HepG2 (cell line): ENCODE measurements around the gene B9D2. TPM values are rescaled to one million over a fixed set of nuclear protein-coding genes. Genes with fewer than 3 reads are reported as not detected.
A peak's percentile ranks its signal among the peaks of the same experiment; 100 is the strongest.

Experiments
- ATF6 ChIP-seq: sonication (generic); formaldehyde crosslinking; conservative IDR thresholded peaks from 2 replicates; pipeline ENCODE4 v1.4.0; 2020; ENCODE audit warnings: missing genetic modification reagents
- ATM ChIP-seq: fragments of 450-650 bp; IDR thresholded peaks from 2 replicates; pipeline ENCODE4 v1.7.1; 2017; ENCODE audit warnings: mild to moderate bottlenecking, borderline replicate concordance
- FUBP1 ChIP-seq: sonication (generic); formaldehyde crosslinking; IDR thresholded peaks from 2 replicates; pipeline ENCODE4 v1.5.1; 2020; ENCODE audit warnings: missing genetic modification reagents, mild to moderate bottlenecking, borderline replicate concordance
- HNRNPLL ChIP-seq: fragments of 200-400 bp; formaldehyde crosslinking; IDR thresholded peaks from 2 replicates; pipeline ENCODE4 v1.6.1; 2017; ENCODE audit warnings: mild to moderate bottlenecking, low read depth, low read length; ENCODE audit not compliant: poor library complexity, severe bottlenecking
- NFYC ChIP-seq: IDR thresholded peaks from 2 replicates; pipeline ENCODE4 v1.6.1; 2016; ENCODE audit warnings: missing genetic modification reagents, missing compliant biosample characterization
- PPARG ChIP-seq: conservative IDR thresholded peaks from 2 replicates; pipeline ENCODE4 v1.6.1; 2016; ENCODE audit warnings: missing biosample characterization, missing genetic modification reagents
- RBFOX2 ChIP-seq: fragments of 200-400 bp; formaldehyde crosslinking; IDR thresholded peaks from 2 replicates; pipeline ENCODE4 v1.6.1; 2017; ENCODE audit warnings: low read depth, mild to moderate bottlenecking, low read length
- SP1 ChIP-seq, 2 experiments: fragments of 450-650 bp in 1 of 2; sonication (generic) in 1 of 2; formaldehyde crosslinking in 1 of 2; IDR thresholded peaks; 2 replicates each; pipeline versions ENCODE4 v1.4.0 to v1.6.1; 2016 to 2020; ENCODE audit warnings: missing genetic modification reagents in 1 of 2
- TFAP4 ChIP-seq: sonication (generic); IDR thresholded peaks from 2 replicates; pipeline ENCODE4 v1.6.1; 2016; ENCODE audit warnings: low read depth, borderline replicate concordance
- ZMYM3 ChIP-seq: sonication (generic); formaldehyde crosslinking; IDR thresholded peaks from 2 replicates; pipeline ENCODE4 v1.5.1; 2020; ENCODE audit warnings: mild to moderate bottlenecking, missing genetic modification reagents
- ZNF296 ChIP-seq: sonication (generic); formaldehyde crosslinking; conservative IDR thresholded peaks from 2 replicates; pipeline ENCODE4 v1.5.0; 2020; ENCODE audit warnings: mild to moderate bottlenecking, missing genetic modification reagents
- polyA plus RNA-seq, 8 experiments: library from polyadenylated mRNA; depleted of rRNA in 3 of 8; stranded (reverse) in 7 of 8; unstranded in 1 of 8; fragments of >200 nt; fragmentation: Illumina TruSeq in 4 of 8; extraction: Trizol in 4 of 8; gene quantifications; 2 replicates each; pipeline versions ENCODE4 v1.2.1 to v1.2.3, GENCODE V29; 2011 to 2016; ENCODE audit warnings: low read depth in 4 of 8, missing spikeins in 1 of 8, mixed read lengths in 1 of 8; ENCODE audit not compliant: insufficient read depth in 1 of 8
- total RNA-seq, 5 experiments: library from RNA; depleted of rRNA; stranded (reverse); fragments of >200 nt; fragmentation: Illumina TruSeq; extraction: Trizol; gene quantifications; 2 replicates each; pipeline ENCODE4 v1.2.3, GENCODE V29; 2016; ENCODE audit warnings: low read depth in 1 of 5
- TF ChIP-seq, protein P1 (sequence below): IDR thresholded peaks from 2 replicates; pipeline ENCODE4 v1.6.1; 2016; ENCODE audit warnings: low read depth, missing genetic modification reagents, missing compliant biosample characterization
- TF ChIP-seq, protein P2 (sequence below): IDR thresholded peaks from 2 replicates; pipeline ENCODE4 v1.6.1; 2016; ENCODE audit warnings: mild to moderate bottlenecking
- TF ChIP-seq, protein P3 (sequence below): sonication (generic); formaldehyde crosslinking; IDR thresholded peaks from 2 replicates; pipeline ENCODE4 v1.4.0; 2020; ENCODE audit warnings: missing genetic modification reagents

The B9D2 gene
- total and polyA plus RNA-seq, 2 of the 13 experiments (the other 11 are each of a cell fraction or from before 2014, with no cell fraction given): 3.1 to 4.4 TPM

- TF ChIP-seq HNRNPLL (peak; percentile 85), FUBP1 (CRISPR knock-in tag) (no peak), ATM (no peak), ZMYM3 (CRISPR knock-in tag) (no peak), ZNF296 (CRISPR knock-in tag) (no peak), ATF6 (peak; percentile 18; the same call in 1 of the 2 replicates), NFYC (CRISPR knock-in tag) (peak; percentile 85), RBFOX2 (peak; percentile 83), SP1 (IDR thresholded peaks at IDR 0.05) (no peak), SP1 (CRISPR knock-in tag; IDR thresholded peaks at IDR 0.05) (peak; percentile 54), PPARG (CRISPR knock-in tag) (no peak), TFAP4 (no peak)
- TF ChIP-seq, protein P1, sequence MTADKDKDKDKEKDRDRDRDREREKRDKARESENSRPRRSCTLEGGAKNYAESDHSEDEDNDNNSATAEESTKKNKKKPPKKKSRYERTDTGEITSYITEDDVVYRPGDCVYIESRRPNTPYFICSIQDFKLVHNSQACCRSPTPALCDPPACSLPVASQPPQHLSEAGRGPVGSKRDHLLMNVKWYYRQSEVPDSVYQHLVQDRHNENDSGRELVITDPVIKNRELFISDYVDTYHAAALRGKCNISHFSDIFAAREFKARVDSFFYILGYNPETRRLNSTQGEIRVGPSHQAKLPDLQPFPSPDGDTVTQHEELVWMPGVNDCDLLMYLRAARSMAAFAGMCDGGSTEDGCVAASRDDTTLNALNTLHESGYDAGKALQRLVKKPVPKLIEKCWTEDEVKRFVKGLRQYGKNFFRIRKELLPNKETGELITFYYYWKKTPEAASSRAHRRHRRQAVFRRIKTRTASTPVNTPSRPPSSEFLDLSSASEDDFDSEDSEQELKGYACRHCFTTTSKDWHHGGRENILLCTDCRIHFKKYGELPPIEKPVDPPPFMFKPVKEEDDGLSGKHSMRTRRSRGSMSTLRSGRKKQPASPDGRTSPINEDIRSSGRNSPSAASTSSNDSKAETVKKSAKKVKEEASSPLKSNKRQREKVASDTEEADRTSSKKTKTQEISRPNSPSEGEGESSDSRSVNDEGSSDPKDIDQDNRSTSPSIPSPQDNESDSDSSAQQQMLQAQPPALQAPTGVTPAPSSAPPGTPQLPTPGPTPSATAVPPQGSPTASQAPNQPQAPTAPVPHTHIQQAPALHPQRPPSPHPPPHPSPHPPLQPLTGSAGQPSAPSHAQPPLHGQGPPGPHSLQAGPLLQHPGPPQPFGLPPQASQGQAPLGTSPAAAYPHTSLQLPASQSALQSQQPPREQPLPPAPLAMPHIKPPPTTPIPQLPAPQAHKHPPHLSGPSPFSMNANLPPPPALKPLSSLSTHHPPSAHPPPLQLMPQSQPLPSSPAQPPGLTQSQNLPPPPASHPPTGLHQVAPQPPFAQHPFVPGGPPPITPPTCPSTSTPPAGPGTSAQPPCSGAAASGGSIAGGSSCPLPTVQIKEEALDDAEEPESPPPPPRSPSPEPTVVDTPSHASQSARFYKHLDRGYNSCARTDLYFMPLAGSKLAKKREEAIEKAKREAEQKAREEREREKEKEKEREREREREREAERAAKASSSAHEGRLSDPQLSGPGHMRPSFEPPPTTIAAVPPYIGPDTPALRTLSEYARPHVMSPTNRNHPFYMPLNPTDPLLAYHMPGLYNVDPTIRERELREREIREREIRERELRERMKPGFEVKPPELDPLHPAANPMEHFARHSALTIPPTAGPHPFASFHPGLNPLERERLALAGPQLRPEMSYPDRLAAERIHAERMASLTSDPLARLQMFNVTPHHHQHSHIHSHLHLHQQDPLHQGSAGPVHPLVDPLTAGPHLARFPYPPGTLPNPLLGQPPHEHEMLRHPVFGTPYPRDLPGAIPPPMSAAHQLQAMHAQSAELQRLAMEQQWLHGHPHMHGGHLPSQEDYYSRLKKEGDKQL (CRISPR knock-in tag): no peak
- TF ChIP-seq, protein P2, sequence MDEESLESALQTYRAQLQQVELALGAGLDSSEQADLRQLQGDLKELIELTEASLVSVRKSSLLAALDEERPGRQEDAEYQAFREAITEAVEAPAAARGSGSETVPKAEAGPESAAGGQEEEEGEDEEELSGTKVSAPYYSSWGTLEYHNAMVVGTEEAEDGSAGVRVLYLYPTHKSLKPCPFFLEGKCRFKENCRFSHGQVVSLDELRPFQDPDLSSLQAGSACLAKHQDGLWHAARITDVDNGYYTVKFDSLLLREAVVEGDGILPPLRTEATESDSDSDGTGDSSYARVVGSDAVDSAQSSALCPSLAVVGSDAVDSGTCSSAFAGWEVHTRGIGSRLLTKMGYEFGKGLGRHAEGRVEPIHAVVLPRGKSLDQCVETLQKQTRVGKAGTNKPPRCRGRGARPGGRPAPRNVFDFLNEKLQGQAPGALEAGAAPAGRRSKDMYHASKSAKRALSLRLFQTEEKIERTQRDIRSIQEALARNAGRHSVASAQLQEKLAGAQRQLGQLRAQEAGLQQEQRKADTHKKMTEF (CRISPR knock-in tag): peak; percentile 50; the same call in 1 of the 2 replicates
- TF ChIP-seq, protein P3, sequence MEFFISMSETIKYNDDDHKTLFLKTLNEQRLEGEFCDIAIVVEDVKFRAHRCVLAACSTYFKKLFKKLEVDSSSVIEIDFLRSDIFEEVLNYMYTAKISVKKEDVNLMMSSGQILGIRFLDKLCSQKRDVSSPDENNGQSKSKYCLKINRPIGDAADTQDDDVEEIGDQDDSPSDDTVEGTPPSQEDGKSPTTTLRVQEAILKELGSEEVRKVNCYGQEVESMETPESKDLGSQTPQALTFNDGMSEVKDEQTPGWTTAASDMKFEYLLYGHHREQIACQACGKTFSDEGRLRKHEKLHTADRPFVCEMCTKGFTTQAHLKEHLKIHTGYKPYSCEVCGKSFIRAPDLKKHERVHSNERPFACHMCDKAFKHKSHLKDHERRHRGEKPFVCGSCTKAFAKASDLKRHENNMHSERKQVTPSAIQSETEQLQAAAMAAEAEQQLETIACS (CRISPR knock-in tag): no peak
Observed at GRCh38 chr19:41363753-41364523, at the start of gene B9D2 (continued).
